DOHH2 (cell line): ENCODE data around the gene BCKDHA.

Experiments used
- CTCF ChIP-seq: fragments of 200-600 bp; sonication (generic); IDR thresholded peaks from one replicate; pipeline ENCODE4 v1.5.1; 2014; ENCODE audit warnings: antibody characterized with exemption, mild to moderate bottlenecking, low read depth, low read length; ENCODE audit not compliant: poor library complexity, severe bottlenecking
- EZH2phosphoT487 ChIP-seq: fragments of 200-600 bp; sonication (generic); IDR thresholded peaks from 2 replicates; pipeline ENCODE4 v1.6.1; 2017; ENCODE audit warnings: borderline replicate concordance, mild to moderate bottlenecking, antibody characterized with exemption, low read length, moderate library complexity, mixed read lengths

DNA sequence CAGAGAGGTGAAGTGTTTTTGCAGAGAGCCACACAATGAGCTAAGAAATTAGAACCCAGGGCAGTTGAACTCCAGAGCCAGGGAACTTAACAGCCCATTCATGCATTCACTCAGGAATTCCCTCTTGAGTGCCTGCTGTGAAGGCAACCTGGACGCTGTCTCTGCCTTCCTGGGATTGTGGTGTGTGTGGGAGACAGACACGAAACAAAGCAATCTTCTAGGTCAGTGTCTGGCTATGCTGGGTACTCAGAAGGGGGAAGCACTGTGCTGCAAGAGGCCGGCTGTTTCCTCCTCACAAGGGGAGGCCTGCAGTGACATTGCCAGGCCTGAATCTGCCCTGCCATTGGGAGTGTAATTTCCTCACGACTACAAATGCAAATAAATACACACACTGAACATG, 9.7 kb downstream of the BCKDHA start:
- TF ChIP-seq CTCF (no peak), EZH2phosphoT487 (no peak)
